Mucosa of gallbladder (tissue), 1 donor: ENCODE data around the gene CER1. TPM values are rescaled to one million over a fixed set of nuclear protein-coding genes. Genes with fewer than 3 reads are reported as not detected.

ENCODE experiments used
- DNase-seq: peaks from one replicate; pipeline ENCODE4 v3.0.0-alpha.2; 2020; ENCODE audit warnings: low spot score
- total RNA-seq: library from RNA; stranded (reverse); gene quantifications from one replicate; pipeline ENCODE4 v1.2.1, GENCODE V29; 2021
- donor health status: DM: no; HTN: no; CAD: no.

CER1 gene, protein sequence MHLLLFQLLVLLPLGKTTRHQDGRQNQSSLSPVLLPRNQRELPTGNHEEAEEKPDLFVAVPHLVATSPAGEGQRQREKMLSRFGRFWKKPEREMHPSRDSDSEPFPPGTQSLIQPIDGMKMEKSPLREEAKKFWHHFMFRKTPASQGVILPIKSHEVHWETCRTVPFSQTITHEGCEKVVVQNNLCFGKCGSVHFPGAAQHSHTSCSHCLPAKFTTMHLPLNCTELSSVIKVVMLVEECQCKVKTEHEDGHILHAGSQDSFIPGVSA
- total RNA-seq, result not detected

- DNase-seq, result no peak
Observed at GRCh38 chr9:14722391-14723035, at the start of gene CER1. Gene CER1, minus strand, starts transcription at chr9:14722733. Its CDS starts 61 bp downstream, at chr9:14722672.

DNA sequence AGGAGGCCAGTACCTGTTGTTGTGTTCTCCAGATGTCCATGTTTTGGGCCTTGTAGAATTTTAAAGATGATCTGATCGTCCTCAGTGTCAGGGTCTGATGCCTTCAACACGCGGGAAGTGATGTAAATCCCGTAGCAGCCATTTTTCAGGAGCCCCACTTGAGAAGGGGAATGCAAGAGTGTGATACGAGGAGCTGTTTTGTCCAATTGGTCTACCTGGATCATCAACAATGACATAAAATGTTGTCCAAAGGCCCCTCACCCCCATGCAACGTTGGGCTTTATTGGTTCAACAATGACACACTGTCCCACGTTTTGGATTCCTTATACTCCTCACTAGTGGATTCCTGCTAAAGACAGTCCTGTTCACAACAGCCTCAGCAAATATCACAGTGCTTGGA lies 48.1 kb upstream of the CER1 start:
- no peak for DNase-seq

GRCh38 chr9:14769230-14769571 lies 46.7 kb upstream of the CER1 start:
- no peak for DNase-seq

DNA sequence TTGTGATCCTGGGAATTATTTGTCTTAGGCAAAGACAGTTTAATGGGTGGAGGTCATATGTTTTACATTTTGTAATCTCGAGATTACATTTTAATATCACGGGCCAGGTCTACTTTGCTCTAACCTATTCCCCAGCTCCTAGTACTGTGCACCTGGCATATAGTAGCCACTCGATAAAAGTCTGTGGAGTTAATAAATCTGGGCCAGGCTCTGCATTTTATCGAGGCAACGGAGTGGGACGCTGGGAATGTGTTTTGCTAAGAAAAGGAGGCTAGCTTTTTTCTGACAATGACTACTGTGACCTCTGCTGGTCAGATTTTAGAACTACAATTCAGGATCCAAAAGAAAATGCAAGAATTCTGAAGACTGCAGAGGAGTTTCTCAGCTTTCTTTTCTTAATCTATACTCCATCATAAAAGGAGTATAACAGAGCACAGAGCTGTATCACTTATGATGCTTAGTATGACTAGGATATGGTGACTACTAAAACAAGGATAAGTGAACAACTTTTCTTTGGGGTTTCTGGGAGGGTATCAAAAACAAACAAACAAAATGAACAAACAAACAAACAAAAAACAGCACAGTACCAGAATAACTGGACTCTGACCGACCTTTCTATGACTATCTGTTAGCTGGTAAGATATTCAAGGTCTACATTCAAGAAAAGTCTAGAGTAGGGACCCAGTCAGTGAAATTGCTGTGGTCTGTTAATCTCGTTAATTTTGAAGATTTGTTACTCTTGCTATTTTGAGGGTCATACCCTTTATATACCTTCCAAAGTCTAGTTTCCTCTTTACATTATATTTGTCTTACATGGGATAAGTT lies 46.1 kb upstream of the CER1 start:
- DNase-seq, result no peak

- DNase-seq, result no peak
Observed at GRCh38 chr9:14766299-14766698, 43.8 kb upstream of the CER1 start.

GRCh38 chr9:14761584-14761983 lies 39.1 kb upstream of the CER1 start:
- no peak for DNase-seq

DNA sequence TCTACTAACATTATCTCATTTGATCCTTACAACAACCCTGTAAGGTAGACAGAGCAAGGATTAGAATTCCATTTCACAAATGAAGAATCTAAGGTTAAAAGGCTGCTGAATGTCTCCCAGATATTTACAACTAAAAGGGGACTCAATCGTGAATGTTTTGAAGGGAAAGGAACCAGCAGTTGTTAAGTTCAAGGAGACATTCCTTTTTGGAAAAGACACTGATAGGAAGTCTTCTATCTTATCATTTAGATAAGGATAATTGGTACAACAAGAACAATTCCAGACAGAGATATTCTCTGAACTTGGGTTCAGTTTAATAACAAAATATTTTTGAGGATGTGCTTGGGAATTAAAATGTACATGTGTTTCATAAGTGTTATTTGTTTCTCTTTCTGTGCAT lies 37.5 kb upstream of the CER1 start:
- DNase-seq, result no peak

GRCh38 chr9:14756291-14756690 lies 33.8 kb upstream of the CER1 start:
- no peak for DNase-seq

- DNase-seq, result no peak
Observed at GRCh38 chr9:14752871-14753270, 30.3 kb upstream of the CER1 start.

DNA sequence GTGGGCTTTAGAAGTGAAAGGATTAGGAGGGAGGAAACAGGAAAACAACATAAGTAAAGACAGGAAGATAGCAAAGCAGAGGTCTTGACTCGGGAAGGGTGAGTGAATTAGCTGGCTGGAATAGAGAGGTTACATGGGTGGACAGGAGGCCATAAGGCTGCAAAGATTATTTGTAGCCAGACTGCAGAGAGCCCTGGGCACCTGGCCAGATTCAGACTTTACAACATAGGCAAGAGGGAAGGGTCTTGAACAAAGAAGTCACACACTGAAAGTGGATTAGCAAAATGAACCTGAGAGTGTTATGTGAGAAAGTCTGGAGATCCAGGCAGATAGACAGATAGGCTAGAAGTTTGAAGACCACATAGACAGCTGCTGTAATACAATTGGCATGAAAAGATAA lies 29.7 kb upstream of the CER1 start:
- no peak for DNase-seq

- DNase-seq, result no peak
Observed at GRCh38 chr9:14750821-14751220, 28.3 kb upstream of the CER1 start.

GRCh38 chr9:14749741-14750211 lies 27.2 kb upstream of the CER1 start:
- DNase-seq, result no peak

GRCh38 chr9:14748373-14748772 lies 25.8 kb upstream of the CER1 start:
- no peak for DNase-seq

- no peak for DNase-seq
Observed at GRCh38 chr9:14747111-14747510, 24.6 kb upstream of the CER1 start.

GRCh38 chr9:14746626-14747025 lies 24.1 kb upstream of the CER1 start:
- no peak for DNase-seq

DNA sequence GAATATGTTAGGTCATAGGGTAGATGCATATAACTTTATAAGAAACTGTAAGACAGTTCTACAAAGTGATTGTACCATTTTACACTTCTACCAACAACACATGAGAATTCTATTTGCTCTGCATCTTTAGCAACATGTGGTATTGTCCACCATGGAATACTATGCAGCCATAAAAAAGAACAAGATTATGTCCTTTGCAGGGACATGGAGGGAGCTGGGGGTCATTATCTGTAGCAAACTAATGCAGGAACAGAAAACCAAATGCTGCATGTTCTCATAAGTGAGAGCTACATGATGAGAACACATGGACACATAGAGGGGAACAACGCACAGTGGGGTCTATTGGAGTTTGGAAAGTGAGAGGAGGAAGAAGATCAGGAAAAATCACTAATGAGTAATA lies 22.2 kb upstream of the CER1 start:
- DNase-seq, result no peak

- DNase-seq, result no peak
Observed at GRCh38 chr9:14741369-14741768, 18.8 kb upstream of the CER1 start.

- no peak for DNase-seq
Observed at GRCh38 chr9:14733133-14733532, 10.6 kb upstream of the CER1 start.

GRCh38 chr9:14731294-14731981 lies 8.9 kb upstream of the CER1 start:
- DNase-seq, result no peak

DNA sequence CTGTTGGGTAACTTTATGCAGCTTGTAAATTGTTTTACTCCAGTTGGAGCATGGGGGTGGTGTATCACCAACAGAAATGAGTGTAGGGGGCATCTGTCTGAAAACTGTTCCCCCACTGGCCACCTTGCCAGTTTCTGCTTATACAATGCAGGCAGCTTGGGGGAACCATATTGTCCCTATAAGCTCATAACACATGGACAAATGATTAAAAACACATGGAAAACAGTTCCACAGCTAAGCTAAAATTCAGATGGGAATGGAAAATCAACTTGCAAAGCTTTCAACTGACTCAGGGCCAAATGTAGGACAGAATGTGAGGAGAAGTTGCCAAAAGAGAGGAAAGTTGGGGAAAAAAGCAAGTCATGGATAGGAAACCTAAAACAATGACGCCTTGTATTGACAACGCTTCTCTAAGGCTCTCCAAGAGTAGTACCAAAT lies 7.9 kb upstream of the CER1 start:
- no peak for DNase-seq

DNA sequence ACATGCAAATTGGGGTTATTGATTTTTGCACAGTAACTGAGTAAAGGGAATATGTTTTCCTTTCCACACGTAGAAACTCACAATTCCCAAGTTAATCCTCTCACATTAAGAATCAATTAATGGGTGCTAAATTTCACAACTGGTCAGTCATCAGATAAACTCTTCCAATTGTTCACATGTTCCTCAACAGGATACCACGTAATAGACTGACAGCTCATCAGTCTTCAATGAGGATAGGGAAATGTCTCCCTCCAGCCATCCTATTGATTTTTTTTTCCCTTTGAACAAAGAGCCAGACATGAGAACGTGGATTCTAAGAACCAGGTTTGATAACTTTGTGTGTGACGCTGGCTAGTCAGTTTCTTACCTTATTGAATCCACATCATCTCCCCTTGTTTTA lies 768 bp upstream of the CER1 start:
- no peak for DNase-seq

DNA sequence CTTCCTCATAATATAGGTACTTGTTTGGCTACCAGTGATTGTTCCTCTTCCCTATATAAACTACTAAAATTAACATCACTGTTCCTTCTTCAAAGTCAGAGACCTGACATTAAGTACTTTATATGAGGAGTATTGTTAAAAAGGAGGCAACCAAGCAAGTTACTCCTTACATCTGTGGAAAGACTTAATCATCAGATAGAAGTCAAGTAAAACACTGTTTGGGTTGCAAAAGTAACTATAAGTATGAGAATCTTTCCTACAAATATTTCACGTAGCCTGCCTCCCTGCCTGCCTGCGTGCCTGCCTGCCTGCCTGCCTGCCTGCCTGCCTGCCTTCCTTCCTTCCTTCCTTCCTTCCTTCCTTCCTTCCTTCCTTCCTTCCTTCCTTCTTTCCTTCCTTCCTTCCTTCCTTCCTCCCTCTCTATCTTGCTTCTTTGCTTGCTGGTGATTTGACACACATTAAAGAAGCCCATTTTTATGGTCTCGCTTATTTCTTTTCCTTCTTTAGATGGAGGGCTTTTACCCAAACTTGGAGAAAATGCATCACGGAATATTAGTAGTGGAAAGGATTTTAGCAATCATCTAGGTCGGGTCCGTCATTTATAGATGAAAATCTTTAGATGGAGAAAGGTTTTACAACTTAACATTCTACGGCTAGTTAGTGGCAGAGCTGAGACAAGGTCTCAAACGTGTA lies 3.2 kb downstream of the CER1 start:
- no peak for DNase-seq
